GM20000 (cell line): ENCODE measurements around the gene EFNA3.

Experiments
- DNase-seq: peaks from one replicate; pipeline ENCODE4 v3.0.0; 2012; ENCODE audit warnings: low spot score
- CTCF ChIP-seq: IDR thresholded peaks from 2 replicates; pipeline ENCODE4 v1.5.1; 2012; ENCODE audit warnings: mild to moderate bottlenecking, control low read depth; ENCODE audit errors: extremely low read depth, missing control alignments

The EFNA3 gene

GRCh38 chr1:155123801-155124200, 45.2 kb downstream of the EFNA3 start:
- DNase-seq = no peak
- no peak for TF ChIP-seq CTCF

DNA sequence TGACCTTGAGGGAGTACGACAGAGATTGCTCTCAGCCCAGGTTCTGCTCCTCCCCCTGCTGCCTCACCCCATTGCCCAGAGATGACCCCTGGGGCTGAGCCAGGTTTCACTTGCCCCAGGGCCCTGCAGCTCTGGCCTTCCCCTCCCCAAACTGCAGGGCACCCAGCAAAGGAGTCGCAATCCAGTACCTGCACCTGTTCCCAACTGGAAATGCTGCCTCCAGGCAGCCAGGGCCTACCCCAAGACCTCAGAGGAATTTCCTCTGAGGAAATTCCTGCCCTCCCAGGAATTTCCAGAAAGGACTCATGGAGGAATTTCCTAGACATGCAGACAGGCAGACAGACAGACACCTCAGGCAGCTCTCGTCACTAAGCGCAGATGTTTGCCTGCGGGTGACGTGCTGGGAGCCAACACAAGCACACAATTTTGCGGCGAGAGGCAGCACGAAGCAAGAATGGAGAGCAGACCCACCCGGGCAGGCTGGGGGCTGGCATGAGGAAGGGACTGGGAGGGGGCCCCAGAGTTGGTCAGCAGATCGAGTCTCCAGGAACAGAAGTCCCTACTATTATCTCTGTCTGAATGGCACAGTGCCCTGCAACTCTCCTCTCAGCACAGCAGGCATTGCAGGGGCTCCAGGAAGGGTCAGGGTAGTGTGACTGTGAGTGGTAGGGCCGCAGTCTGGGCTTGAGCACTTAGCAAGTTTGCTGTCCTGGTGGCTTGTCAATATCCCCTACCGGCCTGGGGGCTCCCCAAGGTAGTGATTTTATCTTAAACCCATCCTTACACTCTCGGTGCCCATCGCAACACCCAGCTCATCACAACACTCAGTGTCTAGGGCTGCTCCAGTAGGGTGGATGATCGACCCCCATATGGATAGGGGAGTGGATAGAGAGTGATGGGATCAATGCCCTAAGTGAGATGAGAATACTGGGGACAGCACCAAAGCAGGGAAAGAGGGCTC, 46.1 kb downstream of the EFNA3 start:
- no peak for TF ChIP-seq CTCF
- no peak for DNase-seq

DNA sequence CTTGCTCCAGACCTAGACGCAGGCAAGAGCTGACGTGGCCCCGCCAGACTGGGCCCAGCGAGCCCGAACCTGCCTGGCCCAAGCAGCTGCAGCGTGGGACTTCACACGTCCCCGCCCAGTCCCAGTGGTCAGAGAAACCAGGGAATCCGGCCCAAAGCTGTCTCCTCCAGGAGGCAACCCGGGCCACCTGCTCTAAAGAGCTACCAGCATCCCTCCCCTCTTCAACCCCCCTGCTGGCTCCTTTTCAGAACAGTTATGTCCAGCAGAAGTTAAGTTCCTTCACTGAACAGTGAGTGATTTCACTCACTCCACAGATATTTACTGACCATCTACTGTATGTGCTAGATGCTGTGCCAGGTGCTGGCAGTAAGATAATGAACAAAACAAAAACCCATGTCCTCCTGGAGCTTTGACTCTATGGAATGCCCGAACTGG, 46.9 kb downstream of the EFNA3 start:
- DNase-seq = no peak
- TF ChIP-seq CTCF = no peak

- TF ChIP-seq CTCF = no peak
- DNase-seq = no peak
Observed at GRCh38 chr1:155125946-155126555, 47.4 kb downstream of the EFNA3 start.

DNA sequence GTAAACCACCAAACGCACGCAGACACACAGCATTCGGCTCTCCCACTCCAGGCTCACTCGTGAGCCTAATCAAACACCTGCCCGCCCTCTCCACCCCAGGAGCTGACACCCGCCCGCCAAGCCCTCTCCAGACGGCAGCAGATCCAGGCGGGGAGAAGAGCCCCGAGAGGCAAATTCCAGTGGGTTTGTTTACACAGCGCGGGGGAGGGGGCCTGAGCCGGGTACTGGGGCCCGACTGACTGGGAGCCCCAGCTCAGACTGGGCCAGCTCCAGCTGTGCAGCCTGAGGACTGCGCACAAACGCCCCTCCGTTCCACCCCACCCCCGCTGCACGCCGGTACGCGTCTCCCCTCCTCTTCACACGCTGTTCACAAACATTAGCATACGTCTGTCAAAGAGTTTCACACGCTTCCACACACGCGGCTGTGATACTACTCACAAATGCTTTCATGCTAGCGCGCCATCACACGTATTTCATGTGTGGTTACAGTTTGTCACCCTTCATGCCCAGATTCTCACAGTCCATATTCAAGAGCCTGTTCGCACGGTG, 48.0 kb downstream of the EFNA3 start:
- DNase-seq = no peak
- no peak for TF ChIP-seq CTCF

GRCh38 chr1:155127105-155127966, 48.7 kb downstream of the EFNA3 start, which contains the start of gene EFNA1:
Gene EFNA1, plus strand, starts transcription at chr1:155127876. Its CDS starts 102 bp downstream, at chr1:155127978.
- DNase-seq = peak; percentile 68
- TF ChIP-seq CTCF = no peak
